ENCODE results near the gene TMEM161A.
"Not testable (repeated sequence)": the region's sequence is repeated elsewhere in the genome, so short reads cannot be mapped to it uniquely, and the experiment has no call there.

TMEM161A gene

DNA sequence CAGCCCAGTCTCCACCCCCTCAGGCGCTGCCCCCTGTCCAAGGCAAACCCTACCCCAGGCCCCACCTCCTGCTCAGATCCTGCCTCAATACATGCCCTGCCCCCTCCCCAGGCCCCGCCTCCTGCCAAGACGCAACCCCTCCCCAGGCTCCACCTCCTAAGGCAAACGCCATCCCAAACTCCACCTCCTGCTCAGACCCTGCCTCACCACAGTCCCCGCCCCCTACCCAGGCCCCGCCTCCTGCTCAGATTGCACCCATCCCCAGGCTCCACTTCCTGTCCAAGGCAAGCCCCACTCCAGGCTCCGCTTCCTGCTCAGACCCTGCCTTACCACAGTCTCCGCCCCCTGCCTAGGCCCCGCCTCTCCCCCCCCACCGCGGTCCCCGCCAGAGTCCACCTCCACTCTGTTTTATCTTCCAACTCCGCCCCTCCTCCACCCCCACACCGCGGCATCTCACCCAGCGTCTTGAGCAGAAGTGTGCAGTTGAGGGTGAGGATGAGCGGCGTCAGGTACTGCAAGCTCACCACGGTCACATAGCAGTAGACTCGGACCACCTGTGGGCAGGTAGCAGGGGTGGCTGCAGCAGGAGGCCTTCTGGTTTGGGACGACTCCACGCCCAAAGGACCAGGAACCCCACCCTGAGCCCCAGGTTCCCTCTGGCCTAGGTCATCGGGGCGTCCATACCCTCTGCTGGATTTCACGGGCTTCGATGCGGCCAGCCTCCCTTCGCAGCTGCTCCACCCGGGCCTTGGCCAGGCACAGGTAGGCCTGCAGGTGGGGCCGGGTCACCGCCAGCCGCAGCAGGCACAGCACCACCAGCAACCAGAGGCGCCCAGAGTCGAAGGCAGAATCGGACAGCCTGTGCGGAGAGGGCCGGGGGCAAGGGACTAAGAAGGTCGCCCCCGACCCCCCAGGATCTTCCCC is 17.7 kb downstream of the TMEM161A start:
- DNase-seq, result peak; percentile 100

DNA sequence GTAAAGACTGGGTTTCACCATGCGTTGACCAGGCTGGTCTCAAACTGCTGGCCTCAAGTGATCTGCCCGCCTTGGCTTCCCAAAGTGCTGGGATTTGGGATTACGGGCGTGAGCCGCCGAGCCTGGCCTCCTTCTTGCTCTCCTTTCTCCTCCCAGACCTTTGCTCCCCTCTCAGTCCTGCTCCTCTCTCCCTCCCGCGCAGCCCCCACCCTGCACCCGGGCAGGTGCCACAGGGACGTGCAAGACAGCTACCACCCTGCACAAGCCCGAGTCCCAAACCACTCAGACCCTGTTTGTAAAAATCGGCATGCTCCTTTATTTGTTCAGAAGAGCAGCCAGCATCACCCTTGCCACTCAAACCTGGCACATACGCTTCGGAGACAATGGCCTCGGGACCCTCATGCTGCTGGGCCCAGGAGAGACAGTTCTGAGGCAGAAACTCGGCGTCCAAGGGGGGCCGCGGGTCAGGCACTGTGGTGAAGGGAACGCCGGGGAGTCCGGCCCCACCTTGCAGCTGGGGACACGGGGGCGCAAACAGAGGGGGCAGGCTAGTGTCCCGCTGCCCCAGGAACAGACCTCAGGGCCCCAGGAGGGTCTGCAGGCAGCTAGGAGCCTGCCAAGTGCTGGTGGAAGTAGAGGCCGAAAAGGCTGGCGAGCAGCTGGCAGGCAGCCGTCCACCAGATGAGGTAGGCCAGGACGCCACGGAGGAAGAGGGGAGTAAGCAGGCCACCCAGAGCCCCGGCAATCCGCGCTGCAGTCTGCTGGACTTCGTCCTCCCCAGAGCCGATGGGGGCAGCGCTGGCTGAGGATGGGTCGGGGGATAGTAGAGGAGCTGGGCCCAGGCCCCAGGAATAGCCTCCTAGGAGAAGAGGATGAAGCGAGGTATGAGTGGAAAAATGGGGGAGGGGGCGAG is 18.7 kb downstream of the TMEM161A start:
- no peak for DNase-seq

DNA sequence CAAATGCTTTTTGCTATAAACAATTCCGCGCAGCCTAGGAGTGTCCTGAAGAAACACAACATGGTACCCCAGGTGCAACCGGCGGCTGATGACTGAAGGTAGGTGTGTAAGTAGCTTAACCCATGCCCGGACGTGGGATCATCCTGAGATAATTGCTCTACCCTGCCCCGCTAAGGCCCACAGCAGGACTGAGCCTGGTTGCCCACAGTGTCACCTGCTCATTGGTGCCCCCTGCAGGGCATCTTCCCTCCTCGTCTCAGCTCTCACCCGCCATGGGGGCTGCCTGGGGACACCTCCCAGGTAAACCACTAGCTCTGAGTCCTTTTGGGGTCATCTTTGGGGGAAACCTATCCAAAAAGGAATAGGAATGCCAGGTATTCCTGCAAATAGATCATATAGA is 22.3 kb downstream of the TMEM161A start:
- DNase-seq, result peak; percentile 73

DNA sequence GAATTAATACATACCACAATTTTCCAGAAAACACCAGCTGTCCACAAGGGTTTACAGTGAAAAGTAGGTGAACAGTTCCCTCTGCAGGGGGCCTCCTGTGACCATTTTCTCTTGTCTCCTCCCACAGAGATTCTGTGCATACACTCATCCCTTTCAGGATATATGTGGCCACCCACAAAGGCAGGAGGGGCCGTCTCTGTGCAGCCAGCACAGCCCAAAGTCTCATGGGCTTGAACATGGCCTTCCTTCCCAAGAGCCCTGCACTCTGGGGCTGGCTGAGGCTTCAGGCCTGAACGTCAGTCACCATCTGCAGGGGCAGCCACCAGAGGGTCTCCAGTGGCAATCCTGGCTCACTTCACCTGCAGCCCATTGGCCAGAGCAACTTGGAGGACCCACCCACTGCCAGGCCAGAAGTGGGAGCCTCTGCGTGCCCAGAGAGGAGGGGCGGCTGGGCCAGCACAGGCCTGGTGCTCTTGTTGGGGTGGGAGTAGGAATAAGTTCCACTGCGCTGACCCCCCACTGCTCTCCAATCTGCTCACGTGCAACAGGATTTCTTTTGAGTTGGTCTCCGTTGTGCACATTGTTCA is 25.1 kb downstream of the TMEM161A start:
- peak; percentile 82 for DNase-seq

DNA sequence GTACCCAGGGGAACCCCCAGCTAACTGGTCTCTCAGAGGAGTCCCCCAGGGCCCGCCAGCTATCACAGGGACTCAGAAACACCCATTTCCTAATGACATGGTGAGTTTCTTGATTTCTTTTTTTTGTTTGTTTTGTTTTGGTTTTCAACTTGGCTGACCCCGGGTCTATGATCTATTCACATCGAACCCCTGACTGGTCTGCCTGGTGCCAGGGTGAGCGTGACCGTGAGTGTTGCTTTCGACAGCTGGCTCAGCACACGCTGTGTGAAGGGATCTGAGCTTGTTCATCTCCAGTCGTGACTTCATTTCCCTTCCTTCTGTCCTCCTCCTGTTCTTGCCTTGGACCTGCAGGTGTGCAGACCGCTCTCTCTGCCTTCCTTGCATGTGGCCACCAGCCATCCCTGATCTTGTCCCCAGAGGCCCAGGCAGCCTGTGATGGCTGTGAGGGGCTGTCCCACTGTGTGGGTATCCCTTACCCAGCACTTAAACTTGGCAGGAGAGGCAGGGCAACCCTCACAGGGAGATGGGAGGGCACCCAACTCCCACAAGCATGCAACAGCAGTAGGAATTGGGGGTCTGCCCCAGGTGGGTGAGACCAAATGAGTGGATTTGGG is 26.2 kb downstream of the TMEM161A start:
- DNase-seq, result no peak

DNA sequence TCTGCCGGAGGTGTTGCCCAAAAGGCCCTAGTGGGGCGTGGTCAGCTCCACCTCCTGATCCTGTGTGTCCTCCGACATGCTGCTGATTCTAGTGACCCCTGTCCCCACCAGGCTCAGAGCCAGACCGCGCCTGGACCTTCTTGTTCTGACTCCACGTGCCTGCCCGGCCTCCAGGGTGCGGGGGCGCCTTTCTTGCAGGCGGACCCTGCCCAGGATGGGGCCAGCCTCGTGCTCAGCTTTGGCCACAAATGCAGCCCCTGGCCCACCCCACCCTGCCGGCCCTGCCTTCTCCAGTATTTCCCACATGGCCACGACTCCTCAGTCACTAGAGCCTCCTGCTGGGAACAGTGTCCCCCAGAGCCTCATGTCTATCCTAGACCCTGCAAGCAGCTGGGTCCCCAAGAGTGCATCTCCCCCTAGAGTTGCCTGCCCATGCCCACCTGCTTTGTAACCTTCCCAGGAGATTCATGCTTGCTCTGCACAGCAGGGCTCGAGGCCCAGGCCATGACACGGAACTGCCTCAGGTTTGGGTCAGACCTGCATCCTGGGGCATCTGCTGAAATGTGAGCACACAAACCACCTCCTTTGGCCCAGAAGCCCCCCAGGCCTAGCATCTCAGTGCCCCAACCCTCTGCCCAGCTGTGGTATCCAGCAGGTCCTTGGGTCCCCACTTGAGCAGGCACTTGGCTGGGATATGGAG is 27.0 kb downstream of the TMEM161A start:
- DNase-seq, result no peak

DNA sequence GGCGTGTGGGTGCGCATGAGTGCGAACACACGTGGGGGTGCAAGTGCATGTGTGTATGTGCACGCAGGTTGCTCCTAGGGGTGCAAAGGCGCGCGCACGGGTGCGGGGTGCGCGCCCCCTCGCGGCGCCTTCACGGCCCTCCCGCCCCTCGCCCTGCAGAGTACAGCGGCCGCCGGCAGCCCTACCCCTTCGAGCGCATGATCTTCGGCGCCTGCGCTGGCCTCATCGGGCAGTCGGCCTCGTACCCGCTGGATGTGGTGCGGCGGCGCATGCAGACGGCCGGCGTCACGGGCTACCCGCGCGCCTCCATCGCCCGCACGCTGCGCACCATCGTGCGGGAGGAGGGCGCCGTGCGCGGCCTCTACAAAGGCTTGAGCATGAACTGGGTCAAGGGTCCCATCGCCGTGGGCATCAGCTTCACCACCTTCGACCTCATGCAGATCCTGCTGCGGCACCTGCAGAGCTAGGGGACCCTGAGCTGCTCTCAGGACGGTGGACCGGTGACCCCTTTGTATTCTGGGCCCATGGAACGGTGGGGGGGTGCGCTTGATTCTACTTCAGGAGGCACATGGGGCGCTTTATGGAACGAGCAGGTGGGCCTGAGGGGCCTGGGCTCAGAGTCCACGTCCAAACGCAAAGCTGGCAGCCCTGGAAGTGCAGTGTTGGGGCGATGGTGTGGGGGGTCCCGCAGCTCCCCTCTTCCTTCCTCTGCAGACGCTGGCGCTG is 27.7 kb downstream of the TMEM161A start:
- no peak for DNase-seq

DNA sequence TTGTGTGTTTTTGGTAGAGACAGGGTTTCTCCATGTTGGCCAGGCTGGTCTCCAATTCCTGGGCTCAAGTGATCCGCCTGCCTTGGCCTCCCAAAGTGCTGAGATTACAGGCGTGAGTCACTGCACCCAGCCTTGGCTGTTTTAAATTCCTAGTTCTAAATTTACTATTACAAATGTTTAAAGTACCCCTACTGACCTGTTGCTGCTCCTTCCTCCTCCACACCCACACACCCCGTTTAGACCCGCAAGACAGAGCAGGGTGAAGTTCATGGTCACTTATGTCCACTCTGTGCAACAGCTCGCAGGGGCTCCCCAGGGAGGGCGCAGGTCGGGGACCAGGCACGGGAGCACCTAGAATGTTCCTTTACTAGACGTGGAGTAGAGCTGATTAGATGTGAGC is 28.7 kb downstream of the TMEM161A start:
- DNase-seq, result no peak

DNA sequence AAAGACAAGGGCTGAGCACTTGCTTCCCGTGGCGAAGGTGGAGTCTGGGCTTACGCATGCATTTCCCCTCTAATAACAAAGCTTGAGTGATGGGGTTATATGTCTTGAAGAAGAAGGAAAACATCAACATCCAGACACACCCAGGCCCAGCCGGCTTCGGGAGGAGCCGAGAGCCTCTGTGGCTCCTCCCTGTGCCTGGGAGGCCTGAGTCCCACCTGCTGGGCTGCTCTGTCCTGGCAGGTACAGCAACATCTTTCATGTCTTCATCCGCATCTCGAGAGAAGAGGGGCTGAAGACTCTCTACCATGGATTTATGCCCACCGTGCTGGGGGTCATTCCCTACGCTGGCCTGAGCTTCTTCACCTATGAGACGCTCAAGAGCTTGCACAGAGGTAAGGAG is 30.6 kb downstream of the TMEM161A start:
- no peak for DNase-seq

DNA sequence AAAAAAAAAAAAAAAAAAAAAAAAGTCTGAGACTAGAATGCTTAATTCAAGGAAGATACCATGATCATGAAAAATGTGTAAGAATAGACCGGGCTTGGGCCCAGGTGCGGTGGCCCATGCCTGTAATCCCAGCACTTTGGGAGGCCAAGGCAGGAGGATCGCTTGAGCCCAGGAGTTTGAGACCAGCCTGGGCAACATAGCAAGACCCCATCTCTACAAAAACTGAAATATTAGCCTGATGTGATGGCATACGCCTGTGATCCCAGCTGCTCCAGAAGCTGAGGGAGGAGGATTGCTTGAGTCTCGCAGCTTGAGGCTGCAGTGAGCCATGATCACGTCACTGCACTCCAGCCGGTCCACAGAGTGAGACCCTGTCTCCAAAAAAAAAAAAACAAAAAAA is 31.3 kb downstream of the TMEM161A start:
- DNase-seq, result not testable (repeated sequence)

DNA sequence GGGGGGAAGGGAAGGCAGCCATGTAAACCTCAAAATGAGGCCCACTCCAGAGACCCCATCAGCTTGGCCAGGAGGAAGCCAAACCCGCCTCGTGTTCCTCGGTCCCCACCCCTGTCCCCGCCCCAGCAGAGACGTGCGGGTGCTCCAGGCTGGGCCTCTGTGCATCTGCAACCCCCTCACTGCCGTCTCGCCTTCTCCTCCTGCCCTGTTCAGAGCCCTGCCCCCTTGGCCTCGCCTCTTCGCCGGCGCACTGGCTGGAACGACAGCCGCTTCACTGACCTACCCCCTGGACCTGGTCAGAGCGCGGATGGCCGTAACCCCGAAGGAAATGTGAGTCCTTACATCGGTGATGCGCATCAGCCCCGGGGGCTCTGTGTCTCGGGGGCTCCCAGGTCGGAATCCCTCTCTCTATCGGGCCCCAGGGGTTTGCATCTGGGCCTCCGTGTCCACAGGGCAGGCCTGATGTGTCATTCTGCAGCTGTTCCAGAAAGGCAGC is 32.2 kb downstream of the TMEM161A start:
- DNase-seq, result peak; percentile 82

DNA sequence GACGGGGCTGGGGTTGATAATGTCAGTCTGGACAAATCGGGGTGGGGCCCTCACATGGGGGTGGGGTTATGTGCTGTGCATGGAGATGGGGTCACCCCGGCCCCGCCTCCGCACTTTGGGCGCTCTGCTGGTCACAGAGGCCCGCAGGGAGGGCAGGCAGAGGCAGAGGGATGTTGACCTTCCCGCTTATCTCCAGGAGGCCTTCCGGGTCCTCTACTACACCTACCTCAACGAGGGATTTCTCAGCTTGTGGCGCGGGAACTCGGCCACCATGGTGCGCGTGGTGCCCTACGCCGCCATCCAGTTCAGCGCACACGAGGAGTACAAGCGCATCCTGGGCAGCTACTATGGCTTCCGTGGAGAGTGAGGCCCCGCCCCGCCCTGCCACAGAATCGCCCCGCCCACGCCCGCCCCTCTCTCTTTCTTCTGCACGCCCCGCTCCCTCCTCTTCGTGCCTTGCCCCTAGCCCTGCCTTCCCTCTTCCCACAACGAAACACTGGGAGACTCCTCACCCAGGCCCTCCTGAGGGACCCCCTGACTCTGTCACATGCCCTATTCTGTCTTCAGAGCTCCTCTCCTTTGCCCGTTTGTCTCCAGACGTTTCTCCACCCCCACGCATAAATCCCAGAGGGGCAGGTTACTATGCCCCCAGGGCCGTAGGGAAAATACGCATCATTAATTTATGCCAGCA is 32.8 kb downstream of the TMEM161A start:
- DNase-seq, result peak; percentile 90

DNA sequence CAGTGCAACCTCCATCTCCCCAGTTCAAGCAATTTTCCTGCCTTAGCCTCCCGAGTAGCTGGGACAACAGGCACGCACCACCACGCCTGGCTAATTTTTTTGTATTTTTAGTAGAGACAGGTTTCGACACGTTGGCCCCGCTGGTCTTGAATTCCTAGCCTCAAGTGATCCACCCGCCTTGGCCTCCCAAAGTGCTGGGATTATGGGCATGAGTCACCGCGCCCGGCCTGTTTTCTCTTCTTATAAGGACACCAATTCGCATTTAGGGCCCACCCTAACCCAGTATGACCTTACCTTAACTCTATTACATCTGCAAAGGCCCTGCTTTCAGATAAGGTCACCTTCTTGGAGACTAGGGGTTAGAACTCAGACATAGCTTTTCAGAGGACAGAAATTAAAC is 35.1 kb downstream of the TMEM161A start:
- DNase-seq, result no peak

DNA sequence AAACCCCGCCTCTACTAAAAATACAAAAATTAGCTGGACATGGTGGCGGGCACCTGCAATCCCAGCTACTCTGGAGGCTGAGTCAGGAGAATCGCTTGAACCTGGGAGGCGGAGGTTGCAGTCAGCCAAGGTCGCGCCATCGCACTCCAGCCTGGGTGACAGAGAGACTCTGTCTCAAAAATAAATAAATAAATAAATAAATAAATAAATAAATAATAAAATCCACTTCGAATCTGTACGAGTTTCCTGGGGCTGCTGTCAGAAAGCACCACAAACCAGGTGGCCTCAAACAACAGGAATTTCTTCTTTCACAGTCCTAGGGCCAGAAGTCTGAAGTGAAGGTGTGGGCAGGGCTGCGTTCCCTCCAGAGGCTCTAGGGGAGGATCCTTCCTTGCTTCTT is 35.7 kb downstream of the TMEM161A start:
- not testable (repeated sequence) for DNase-seq

DNA sequence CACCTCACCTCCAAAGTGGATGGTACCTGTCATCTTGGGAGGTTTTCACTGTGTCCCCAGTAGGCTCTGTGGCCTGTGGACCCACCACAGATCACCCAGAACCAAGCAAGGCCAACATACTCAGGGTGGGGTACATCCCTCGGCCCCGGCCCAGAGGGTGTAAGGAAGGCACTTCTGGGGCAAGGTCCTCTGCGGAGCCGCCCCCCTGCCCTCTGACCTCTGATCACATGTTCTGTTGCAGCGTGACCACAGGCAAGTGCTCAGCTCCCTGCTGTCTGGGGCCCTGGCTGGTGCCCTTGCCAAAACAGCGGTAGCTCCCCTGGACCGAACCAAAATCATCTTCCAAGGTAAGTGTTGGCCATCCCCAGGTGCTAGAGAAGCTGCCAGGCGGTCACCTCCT is 36.7 kb downstream of the TMEM161A start:
- no peak for DNase-seq

DNA sequence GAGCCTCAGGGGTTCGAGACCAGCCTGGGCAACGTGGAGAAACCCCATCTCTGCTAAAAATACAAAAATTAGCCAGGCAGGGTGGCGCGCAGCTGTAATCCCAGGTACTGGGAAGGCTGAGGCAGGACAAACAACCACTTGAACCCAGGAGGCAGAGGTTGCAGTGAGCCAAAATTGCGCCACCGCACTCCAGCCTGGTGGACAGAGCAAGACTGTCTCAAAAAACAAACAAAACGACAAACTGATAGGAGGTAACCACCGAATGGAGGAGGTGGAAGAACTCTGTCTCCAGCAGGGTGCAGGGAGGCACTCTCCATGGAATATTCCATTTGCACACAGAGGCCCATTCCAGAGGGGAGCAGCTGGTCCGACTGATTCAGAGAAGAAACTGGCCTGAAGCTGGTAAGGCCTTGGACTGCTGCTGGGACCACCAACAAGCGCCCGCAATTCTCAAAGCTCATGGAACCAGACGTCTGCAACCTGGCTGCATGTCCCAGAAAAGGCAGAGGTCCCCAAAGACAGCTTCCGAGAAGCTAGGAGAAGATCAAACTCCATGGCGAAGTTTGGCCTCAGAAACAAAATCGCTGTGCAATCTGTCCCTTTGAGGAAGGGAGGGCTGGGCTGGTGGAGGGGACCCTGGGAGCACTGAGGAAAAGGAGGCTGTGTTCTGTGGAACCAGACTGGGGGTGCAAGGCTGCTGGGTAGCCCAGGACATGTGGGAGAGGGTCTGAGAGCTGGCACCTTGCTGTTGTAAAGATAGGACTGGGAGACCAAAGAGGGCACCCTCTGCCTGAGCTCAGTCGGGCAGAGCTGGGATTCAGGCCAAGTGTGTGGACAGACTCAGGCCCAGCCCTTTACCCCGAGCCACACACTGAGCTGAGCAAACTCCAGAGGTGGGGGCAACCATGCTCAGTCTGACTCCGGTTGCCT is 39.3 kb downstream of the TMEM161A start:
- no peak for DNase-seq

DNA sequence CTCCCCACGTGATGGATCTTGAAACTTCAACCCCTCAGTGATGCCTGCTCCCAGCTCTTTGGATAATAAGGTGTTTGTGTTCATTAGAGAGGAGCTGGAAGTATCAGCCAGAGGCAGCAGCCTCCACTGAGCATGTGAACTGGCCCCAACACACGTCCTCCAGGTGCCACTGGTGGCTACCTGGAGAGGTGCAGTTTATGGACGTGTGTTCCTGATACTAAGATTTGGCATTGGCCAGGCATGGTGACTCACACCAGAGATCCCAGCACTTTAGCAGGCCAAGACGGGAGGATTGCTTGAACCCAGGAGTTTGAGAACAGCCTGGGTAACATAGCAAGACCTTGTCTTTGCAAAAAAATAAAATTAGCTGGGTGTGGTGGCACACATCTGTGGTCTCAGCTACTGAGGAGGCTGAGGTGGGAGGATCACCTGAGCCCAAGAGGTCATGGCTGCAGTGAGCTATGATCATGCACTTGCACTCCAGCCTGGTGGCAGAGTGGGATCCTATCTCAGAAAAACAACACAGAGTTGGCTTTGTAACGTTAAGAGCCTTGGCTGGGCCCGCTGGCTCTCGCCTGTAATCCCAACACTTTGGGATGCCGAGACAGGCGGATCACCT is 40.1 kb downstream of the TMEM161A start:
- no peak for DNase-seq

DNA sequence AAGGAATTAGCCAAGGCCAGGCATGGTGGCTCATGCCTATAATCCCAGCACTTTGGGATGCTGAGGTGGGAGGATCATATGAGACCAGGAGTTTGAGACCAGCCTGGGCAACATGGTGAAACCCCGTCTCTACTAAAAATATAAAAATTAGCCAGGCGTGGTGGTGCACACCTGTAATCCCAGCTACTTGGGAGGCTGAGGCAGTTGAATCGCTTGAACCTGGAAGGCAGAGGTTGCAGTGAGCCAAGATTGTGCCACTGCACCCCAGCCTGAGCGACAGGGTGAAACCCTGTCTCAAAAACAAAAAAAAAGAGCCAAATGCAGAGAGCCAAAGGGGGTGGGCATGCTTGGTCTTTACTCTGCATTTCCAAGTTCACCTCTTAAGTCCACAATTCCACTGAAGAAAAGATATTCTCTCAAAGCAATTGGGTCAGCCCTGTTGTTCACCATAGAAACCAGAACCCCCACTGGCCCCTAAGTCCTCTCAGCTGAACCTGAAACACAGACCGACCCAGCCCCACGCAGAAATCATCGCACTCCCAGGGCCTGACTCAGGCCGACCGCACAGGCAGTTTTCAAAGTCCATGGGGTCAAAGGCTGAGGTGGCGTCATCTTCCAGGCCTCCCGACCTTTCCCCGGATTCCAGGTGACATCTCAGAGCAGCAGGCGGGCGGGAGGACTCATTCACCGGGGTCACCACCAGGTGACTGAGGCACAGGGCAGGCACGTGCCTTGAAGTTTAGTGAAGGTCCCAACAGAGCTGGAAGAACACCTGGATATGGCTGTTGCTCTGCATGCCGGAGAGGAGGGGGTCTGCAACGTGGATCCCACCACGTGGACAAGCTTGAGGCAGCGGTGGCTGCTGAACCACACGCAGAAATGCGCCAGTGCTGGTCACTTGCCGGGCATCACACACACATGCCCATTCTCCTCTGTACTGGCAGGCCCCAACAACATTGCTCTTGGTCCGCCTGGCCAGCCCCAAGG is 41.3 kb downstream of the TMEM161A start:
- no peak for DNase-seq
